Smooth muscle cell of the umbilical artery (primary cell): ENCODE results near the gene PLA2G2A. TPM values are rescaled to one million over a fixed set of nuclear protein-coding genes. Genes with fewer than 3 reads are reported as not detected.

Experiments used
- total RNA-seq: library from RNA; depleted of rRNA; stranded (reverse); fragments of >200 nt; gene quantifications from 2 replicates; pipeline ENCODE4 v1.2.3, GENCODE V29; 2014

Gene PLA2G2A, protein sequence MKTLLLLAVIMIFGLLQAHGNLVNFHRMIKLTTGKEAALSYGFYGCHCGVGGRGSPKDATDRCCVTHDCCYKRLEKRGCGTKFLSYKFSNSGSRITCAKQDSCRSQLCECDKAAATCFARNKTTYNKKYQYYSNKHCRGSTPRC
- total RNA-seq = not detected in 2 replicates

DNA sequence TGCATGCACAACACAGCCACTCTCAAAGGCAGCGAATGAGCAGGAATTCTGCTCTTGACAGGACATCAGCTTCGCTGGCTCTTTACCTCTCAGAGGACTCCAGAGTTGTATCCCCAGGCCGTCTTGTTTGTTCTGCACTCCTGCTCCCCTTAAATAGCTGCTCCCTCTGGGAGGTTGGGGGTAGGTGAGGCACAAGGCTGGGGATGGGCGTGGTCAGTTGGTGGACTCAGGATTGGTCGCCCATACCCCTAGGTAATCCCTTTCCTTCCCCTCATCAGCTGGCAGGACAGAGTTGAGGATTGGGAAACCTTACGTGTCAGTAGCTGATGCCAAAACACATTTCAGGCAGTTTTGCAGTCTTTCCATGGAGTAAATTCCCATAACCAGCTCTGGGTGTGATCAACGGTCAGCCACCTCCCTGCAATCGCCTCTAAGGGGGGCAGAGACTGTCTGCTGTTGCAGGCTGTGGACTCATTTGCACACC is at the start of gene PLA2G2A:
PLA2G2A (minus strand) TSS at position 125 of the 484 bp plus-strand sequence. CDS start 845 bp downstream, outside the sequence.

Other genes starting within 250 kb of the PLA2G2A start
- 5.0 and 6.6 TPM in 2 replicates for gene TMCO4, start 179.7 kb downstream of the PLA2G2A start, total RNA-seq
- not detected in 2 replicates for gene RNF186, start 164.3 kb downstream of the PLA2G2A start, total RNA-seq
- 7.7 and 10.3 TPM in 2 replicates for gene OTUD3, start 97.2 kb downstream of the PLA2G2A start, total RNA-seq
- gene PLA2G2E, start 56.0 kb downstream of the PLA2G2A start, total RNA-seq = not detected in 2 replicates
- gene PLA2G5, start 90.6 kb upstream of the PLA2G2A start, total RNA-seq = not detected in 2 replicates
- gene PLA2G2D, start 139.9 kb upstream of the PLA2G2A start, total RNA-seq = not detected in 2 replicates
- gene PLA2G2F, start 159.7 kb upstream of the PLA2G2A start, total RNA-seq = not detected in 2 replicates
- not detected in 2 replicates for gene UBXN10, start 206.5 kb upstream of the PLA2G2A start, total RNA-seq
- gene PLA2G2C, start 206.9 kb upstream of the PLA2G2A start, total RNA-seq = not detected in 2 replicates